ENCODE measurements around the gene TNPO2. TPM values are rescaled to one million over a fixed set of nuclear protein-coding genes. Genes with fewer than 3 reads are reported as not detected.

TNPO2 gene
- total and polyA plus RNA-seq, 2 experiments from 2014 or later = 13.3 to 30.9 TPM

GRCh38 chr19:12695997-12696365 is 27.8 kb downstream of the TNPO2 start:
- peak overlapping the region; percentile 58; the same call in 1 of the 2 replicates for H3K27ac ChIP-seq
- H3K27me3 ChIP-seq (replicated peaks; ENCODE audit: insufficient read depth) = no peaks in the 10 kb centered on the region
- peaks cover 7% of the 10 kb centered on the region for H3K79me2 ChIP-seq (ENCODE audit: insufficient read depth)
- no peaks in the 10 kb centered on the region; the same call in 1 of the 2 replicates for H3K36me3 ChIP-seq (ENCODE audit: low read depth)
- H3K4me3 ChIP-seq = peak overlapping the region; percentile 75
- H3K4me1 ChIP-seq (ENCODE audit: insufficient read depth) = peaks cover 7% of the 10 kb centered on the region; the same call in 1 of the 2 replicates
- peaks cover 24% of the 10 kb centered on the region; the same call in 1 of the 2 replicates for H3F3A ChIP-seq (ENCODE audit: insufficient read depth)
- DNase-seq = no peak
- H3K9ac ChIP-seq = peak overlapping the region; percentile 85
- in situ Hi-C loops (cut with MboI) = no loop called here
- TF ChIP-seq EZH2phosphoT487 (IDR thresholded peaks at IDR 0.05; ENCODE audit: insufficient read depth, low read depth) = no peak
- H3K9me3 ChIP-seq (ENCODE audit: low read depth) = no peaks in the 10 kb centered on the region
- no peaks in the 10 kb centered on the region for H4K20me1 ChIP-seq (ENCODE audit: insufficient read depth)
- peak overlapping the region; percentile 75 for H3K4me2 ChIP-seq (ENCODE audit: unreplicated experiment)
- WGBS, 2 experiments (ENCODE audit: low coverage in 1 of 2, low lambda C conversion rate in 2 of 2, missing lambda C conversion rate in 2 of 2) = 8 to 10% methylated on average over 18 to 36 of the region's 36 CpGs
- H2AFZ ChIP-seq = peak overlapping the region; percentile 83
- H3K9me2 ChIP-seq (ENCODE audit: insufficient read depth) = no peaks in the 10 kb centered on the region

- Histone ChIP-seq H3K9me3 (ENCODE audit: low read depth) (no peaks in the 10 kb centered on the region), H4K20me1 (ENCODE audit: insufficient read depth) (no peaks in the 10 kb centered on the region), H3F3A (ENCODE audit: insufficient read depth) (peaks cover 24% of the 10 kb centered on the region; the same call in 1 of the 2 replicates), H3K36me3 (ENCODE audit: low read depth) (no peaks in the 10 kb centered on the region), H2AFZ (peak overlapping the region; percentile 83; the same call in 1 of the 2 replicates), H3K9ac (peak overlapping the region; percentile 85), H3K79me2 (ENCODE audit: insufficient read depth) (peaks cover 7% of the 10 kb centered on the region), H3K4me1 (ENCODE audit: insufficient read depth) (peaks cover 7% of the 10 kb centered on the region; the same call in 1 of the 2 replicates), H3K9me2 (ENCODE audit: insufficient read depth) (no peaks in the 10 kb centered on the region), H3K27ac (no peak overlapping the region), H3K27me3 (replicated peaks; ENCODE audit: insufficient read depth) (no peaks in the 10 kb centered on the region), H3K4me2 (ENCODE audit: unreplicated experiment) (peak overlapping the region; percentile 75), H3K4me3 (peak overlapping the region; percentile 75)
- no peak for DNase-seq
- 95 to 100% methylated on average over 1 of the region's 1 CpG for WGBS, 2 experiments (ENCODE audit: low coverage in 1 of 2, low lambda C conversion rate in 2 of 2, missing lambda C conversion rate in 2 of 2)
- TF ChIP-seq EZH2 (IDR thresholded peaks at IDR 0.05; ENCODE audit: insufficient read depth, poor library complexity, severe bottlenecking) (no peak), EZH2phosphoT487 (IDR thresholded peaks at IDR 0.05; ENCODE audit: insufficient read depth, low read depth) (no peak)
- in situ Hi-C loops (cut with MboI) = no loop called here
Measured at GRCh38 chr19:12695514-12695913, 28.2 kb downstream of the TNPO2 start.

- TF ChIP-seq EZH2phosphoT487 (IDR thresholded peaks at IDR 0.05; ENCODE audit: insufficient read depth, low read depth) = no peak
- no peak for TF ChIP-seq EZH2 (IDR thresholded peaks at IDR 0.05; ENCODE audit: insufficient read depth, poor library complexity, severe bottlenecking)
- in situ Hi-C loops (cut with MboI) = no loop called here
- Histone ChIP-seq H3K79me2 (ENCODE audit: insufficient read depth) (peaks cover 7% of the 10 kb centered on the region), H4K20me1 (ENCODE audit: insufficient read depth) (no peaks in the 10 kb centered on the region), H3K9me3 (ENCODE audit: low read depth) (no peaks in the 10 kb centered on the region), H2AFZ (no peak overlapping the region), H3K36me3 (ENCODE audit: low read depth) (no peaks in the 10 kb centered on the region), H3K27ac (no peak overlapping the region), H3K4me3 (peak overlapping the region; percentile 75; the same call in 1 of the 2 replicates), H3K9ac (peak overlapping the region; percentile 85; the same call in 1 of the 2 replicates), H3K4me1 (ENCODE audit: insufficient read depth) (peaks cover 7% of the 10 kb centered on the region; the same call in 1 of the 2 replicates), H3K4me2 (ENCODE audit: unreplicated experiment) (no peak overlapping the region), H3K9me2 (ENCODE audit: insufficient read depth) (no peaks in the 10 kb centered on the region), H3F3A (ENCODE audit: insufficient read depth) (peaks cover 23% of the 10 kb centered on the region; the same call in 1 of the 2 replicates), H3K27me3 (replicated peaks; ENCODE audit: insufficient read depth) (no peaks in the 10 kb centered on the region)
- no peak for DNase-seq
- 44 to 58% methylated on average over 2 of the region's 2 CpGs for WGBS, 2 experiments (ENCODE audit: low coverage in 1 of 2, low lambda C conversion rate in 2 of 2, missing lambda C conversion rate in 2 of 2)
Measured at GRCh38 chr19:12695096-12695495, 28.6 kb downstream of the TNPO2 start.

- Histone ChIP-seq H3F3A (ENCODE audit: insufficient read depth) (peaks cover 18% of the 10 kb centered on the region; the same call in 1 of the 2 replicates), H3K79me2 (ENCODE audit: insufficient read depth) (peaks cover 7% of the 10 kb centered on the region), H3K9me3 (ENCODE audit: low read depth) (no peaks in the 10 kb centered on the region), H3K4me3 (no peak overlapping the region), H3K9me2 (ENCODE audit: insufficient read depth) (no peaks in the 10 kb centered on the region), H3K27ac (no peak overlapping the region), H3K36me3 (ENCODE audit: low read depth) (no peaks in the 10 kb centered on the region), H4K20me1 (ENCODE audit: insufficient read depth) (no peaks in the 10 kb centered on the region), H3K4me1 (ENCODE audit: insufficient read depth) (peaks cover 7% of the 10 kb centered on the region; the same call in 1 of the 2 replicates), H3K9ac (no peak overlapping the region), H3K27me3 (replicated peaks; ENCODE audit: insufficient read depth) (no peaks in the 10 kb centered on the region), H2AFZ (no peak overlapping the region), H3K4me2 (ENCODE audit: unreplicated experiment) (no peak overlapping the region)
- in situ Hi-C loops (cut with MboI) = no loop called here
- no peak for TF ChIP-seq EZH2phosphoT487 (IDR thresholded peaks at IDR 0.05; ENCODE audit: insufficient read depth, low read depth)
- no peak for TF ChIP-seq EZH2 (IDR thresholded peaks at IDR 0.05; ENCODE audit: insufficient read depth, poor library complexity, severe bottlenecking)
- 95 to 99% methylated on average over 16 of the region's 16 CpGs for WGBS, 2 experiments (ENCODE audit: low coverage in 1 of 2, low lambda C conversion rate in 2 of 2, missing lambda C conversion rate in 2 of 2)
- DNase-seq = no peak
Measured at GRCh38 chr19:12694641-12695040, 29.1 kb downstream of the TNPO2 start.

All from GM23248 (cell line).